HUES64 (cell line): Measurements from ENCODE around the gene SKAP2.

Source experiments
- H3K27ac ChIP-seq: 2 replicates; pipeline ENCODE4 v1.7.0; 2013; ENCODE audit warnings: low read depth, low read length, inconsistent platforms
- H3K27me3 ChIP-seq: 2 replicates; pipeline ENCODE4 v1.6.1; 2013; ENCODE audit warnings: mild to moderate bottlenecking, low read length; ENCODE audit not compliant: insufficient read depth
- H3K36me3 ChIP-seq: 2 replicates; pipeline ENCODE4 v1.6.1; 2013; ENCODE audit warnings: mild to moderate bottlenecking, low read length; ENCODE audit not compliant: insufficient read depth
- H3K4me1 ChIP-seq: 2 replicates; pipeline ENCODE4 v1.6.1; 2013; ENCODE audit warnings: mild to moderate bottlenecking, low read length, moderate library complexity; ENCODE audit not compliant: insufficient read depth
- H3K4me3 ChIP-seq: 2 replicates; pipeline ENCODE4 v1.5.1; 2013; ENCODE audit warnings: mild to moderate bottlenecking, low read length, moderate library complexity
- H3K9ac ChIP-seq: 2 replicates; pipeline ENCODE4 v1.6.1; 2013; ENCODE audit warnings: mild to moderate bottlenecking, low read depth, low read length
- H3K9me3 ChIP-seq: 2 replicates; pipeline ENCODE4 v1.6.1; 2013; ENCODE audit warnings: low read depth, low read length; ENCODE audit not compliant: insufficient read depth
- WGBS: fragments of 150-250, 120-280 bp; methylation state at CpG from one replicate; pipeline ENCODE4 v1.1.7; 2013; ENCODE audit warnings: missing lambda C conversion rate; 5-methylcytosine and 5-hydroxymethylcytosine counted together

The SKAP2 gene

GRCh38 chr7:26680587-26680986 lies 183.8 kb downstream of the SKAP2 start:
- WGBS = 94% methylated on average over 1 of the region's 1 CpG
- no peak overlapping the region for H3K9ac ChIP-seq
- peaks cover 8% of the 10 kb centered on the region; the same call in 1 of the 2 replicates for H3K27me3 ChIP-seq
- no peak overlapping the region for H3K27ac ChIP-seq
- no peaks in the 10 kb centered on the region for H3K4me1 ChIP-seq
- H3K36me3 ChIP-seq = no peaks in the 10 kb centered on the region
- no peak overlapping the region for H3K4me3 ChIP-seq
- no peaks in the 10 kb centered on the region for H3K9me3 ChIP-seq

GRCh38 chr7:26675143-26675887 lies 189.1 kb downstream of the SKAP2 start:
- Histone ChIP-seq H3K27ac (no peak overlapping the region), H3K36me3 (no peaks in the 10 kb centered on the region), H3K9me3 (no peaks in the 10 kb centered on the region), H3K4me3 (no peak overlapping the region), H3K9ac (no peak overlapping the region), H3K4me1 (no peaks in the 10 kb centered on the region), H3K27me3 (peaks cover 3% of the 10 kb centered on the region)
- WGBS = 92% methylated on average over 4 of the region's 4 CpGs

GRCh38 chr7:26673858-26674257 lies 190.5 kb downstream of the SKAP2 start:
- WGBS = no CpG with 5 or more reads among the region's 4 CpGs

GRCh38 chr7:26673271-26673670 lies 191.1 kb downstream of the SKAP2 start:
- no peaks in the 10 kb centered on the region for H3K36me3 ChIP-seq
- 100% methylated on average over 1 of the region's 2 CpGs for WGBS

More at GRCh38 chr7:26673858-26674257, 190.5 kb downstream of the SKAP2 start:
- Histone ChIP-seq H3K9me3 (no peaks in the 10 kb centered on the region), H3K36me3 (no peaks in the 10 kb centered on the region), H3K27ac (no peak overlapping the region), H3K9ac (no peak overlapping the region), H3K4me3 (no peak overlapping the region), H3K27me3 (no peaks in the 10 kb centered on the region; the same call in 1 of the 2 replicates), H3K4me1 (no peaks in the 10 kb centered on the region)

GRCh38 chr7:26670841-26671240 lies 193.5 kb downstream of the SKAP2 start:
- Histone ChIP-seq H3K4me1 (no peaks in the 10 kb centered on the region), H3K36me3 (no peaks in the 10 kb centered on the region), H3K9ac (no peak overlapping the region), H3K9me3 (no peaks in the 10 kb centered on the region), H3K27ac (no peak overlapping the region), H3K27me3 (no peaks in the 10 kb centered on the region; the same call in 1 of the 2 replicates), H3K4me3 (no peak overlapping the region)
- WGBS = 89% methylated on average over 2 of the region's 2 CpGs

More at GRCh38 chr7:26673271-26673670, 191.1 kb downstream of the SKAP2 start:
- Histone ChIP-seq H3K27me3 (no peaks in the 10 kb centered on the region; the same call in 1 of the 2 replicates), H3K9me3 (no peaks in the 10 kb centered on the region), H3K27ac (no peak overlapping the region), H3K4me3 (no peak overlapping the region), H3K4me1 (no peaks in the 10 kb centered on the region), H3K9ac (no peak overlapping the region)

- Histone ChIP-seq H3K4me1 (no peaks in the 10 kb centered on the region), H3K9ac (no peak overlapping the region), H3K27ac (no peak overlapping the region), H3K27me3 (no peaks in the 10 kb centered on the region; the same call in 1 of the 2 replicates), H3K4me3 (no peak overlapping the region), H3K36me3 (no peaks in the 10 kb centered on the region), H3K9me3 (no peaks in the 10 kb centered on the region)
- WGBS = 88% methylated on average over 2 of the region's 2 CpGs
These were observed 194.1 kb downstream of the SKAP2 start for GRCh38 chr7:26670290-26670689.

GRCh38 chr7:26668821-26669220 lies 195.6 kb downstream of the SKAP2 start:
- Histone ChIP-seq H3K4me1 (no peaks in the 10 kb centered on the region; the same call in 1 of the 2 replicates), H3K36me3 (no peaks in the 10 kb centered on the region), H3K4me3 (no peak overlapping the region), H3K9ac (no peak overlapping the region), H3K27ac (no peak overlapping the region), H3K9me3 (no peaks in the 10 kb centered on the region), H3K27me3 (no peaks in the 10 kb centered on the region; the same call in 1 of the 2 replicates)
- WGBS = 100% methylated on average over 3 of the region's 4 CpGs

GRCh38 chr7:26667514-26668133 lies 196.8 kb downstream of the SKAP2 start:
- H3K4me1 ChIP-seq = no peaks in the 10 kb centered on the region; the same call in 1 of the 2 replicates
- no peaks in the 10 kb centered on the region for H3K36me3 ChIP-seq
- H3K9me3 ChIP-seq = no peaks in the 10 kb centered on the region
- no peak overlapping the region for H3K27ac ChIP-seq
- H3K4me3 ChIP-seq = no peak overlapping the region
- no peaks in the 10 kb centered on the region for H3K27me3 ChIP-seq
- H3K9ac ChIP-seq = no peak overlapping the region
- WGBS = 12% methylated on average over 5 of the region's 5 CpGs

- no peak overlapping the region for H3K9ac ChIP-seq
- no peaks in the 10 kb centered on the region for H3K9me3 ChIP-seq
- 89% methylated on average over 5 of the region's 5 CpGs for WGBS
- H3K27ac ChIP-seq = no peak overlapping the region
- H3K27me3 ChIP-seq = no peaks in the 10 kb centered on the region
- H3K4me3 ChIP-seq = no peak overlapping the region
- H3K36me3 ChIP-seq = no peaks in the 10 kb centered on the region
- H3K4me1 ChIP-seq = no peaks in the 10 kb centered on the region; the same call in 1 of the 2 replicates
These were observed 199.5 kb downstream of the SKAP2 start for GRCh38 chr7:26664735-26665416.

GRCh38 chr7:26664274-26664673 lies 200.1 kb downstream of the SKAP2 start:
- no peaks in the 10 kb centered on the region for H3K27me3 ChIP-seq
- no peak overlapping the region for H3K27ac ChIP-seq
- H3K36me3 ChIP-seq = no peaks in the 10 kb centered on the region
- H3K9me3 ChIP-seq = no peaks in the 10 kb centered on the region
- 83% methylated on average over 1 of the region's 1 CpG for WGBS
- no peak overlapping the region for H3K4me3 ChIP-seq
- no peak overlapping the region for H3K9ac ChIP-seq
- peaks cover 3% of the 10 kb centered on the region for H3K4me1 ChIP-seq

GRCh38 chr7:26663874-26664273 lies 200.5 kb downstream of the SKAP2 start:
- no peak overlapping the region for H3K9ac ChIP-seq
- H3K9me3 ChIP-seq = no peaks in the 10 kb centered on the region
- H3K27me3 ChIP-seq = no peaks in the 10 kb centered on the region
- no peak overlapping the region for H3K4me3 ChIP-seq
- peaks cover 7% of the 10 kb centered on the region for H3K4me1 ChIP-seq
- H3K36me3 ChIP-seq = no peaks in the 10 kb centered on the region
- no peak overlapping the region for H3K27ac ChIP-seq
- WGBS = 99% methylated on average over 3 of the region's 4 CpGs
